CD14-positive monocyte (primary cell): Measurements from ENCODE around the gene ITGA5. TPM values are rescaled to one million over a fixed set of nuclear protein-coding genes. Genes with fewer than 3 reads are reported as not detected.
A peak's percentile ranks its signal among the peaks of the same experiment; 100 is the strongest.

Experiments used
- DNase-seq, 3 donors: peaks; one replicate each; pipeline ENCODE4 v3.0.0-alpha.2; 2011 to 2022
- H2AFZ ChIP-seq: 2 replicates; pipeline ENCODE4 v1.6.0; 2012; ENCODE audit warnings: mild to moderate bottlenecking, low read depth, low read length, inconsistent platforms; ENCODE audit not compliant: insufficient read depth, poor library complexity, severe bottlenecking
- H3K27ac ChIP-seq, 2 donors: 1 replicate in 1 of 2; 2 replicates in 1 of 2; pipeline ENCODE4 v1.5.1; 2012 to 2013; ENCODE audit warnings: low read length in 2 of 2, control low read depth in 1 of 2, inconsistent platforms in 1 of 2, low read depth in 1 of 2, mild to moderate bottlenecking in 1 of 2
- H3K27me3 ChIP-seq, 2 donors: one replicate each; pipeline versions ENCODE4 v1.6.0 to v1.6.1; 2011 to 2013; ENCODE audit warnings: low read length in 2 of 2; ENCODE audit not compliant: control insufficient read depth in 2 of 2, insufficient read depth in 2 of 2
- H3K36me3 ChIP-seq, 2 donors: replicated peaks in 1 of 2; 1 replicate in 1 of 2; 2 replicates in 1 of 2; pipeline versions ENCODE4 v1.5.1 to v1.6.1; 2012 to 2013; ENCODE audit warnings: low read length in 2 of 2, control low read depth in 1 of 2, inconsistent platforms in 1 of 2, mild to moderate bottlenecking in 1 of 2; ENCODE audit not compliant: insufficient read depth in 2 of 2, control insufficient read depth in 1 of 2
- H3K4me1 ChIP-seq, 2 donors: 1 replicate in 1 of 2; 2 replicates in 1 of 2; pipeline versions ENCODE4 v1.5.1 to v1.6.1; 2012 to 2013; ENCODE audit warnings: low read length in 2 of 2, control low read depth in 1 of 2, inconsistent platforms in 1 of 2, mild to moderate bottlenecking in 1 of 2, moderate library complexity in 1 of 2; ENCODE audit not compliant: insufficient read depth in 2 of 2, control insufficient read depth in 1 of 2
- H3K4me2 ChIP-seq: replicated peaks from 2 replicates; pipeline ENCODE3; 2012; ENCODE audit warnings: low read length, moderate library complexity, mild to moderate bottlenecking; ENCODE audit not compliant: poor library complexity, severe bottlenecking; ENCODE audit errors: extremely low read depth
- H3K4me3 ChIP-seq, 3 experiments: fragments of 200-600 bp in 1 of 3; sonication (generic) in 1 of 3; replicated peaks in 1 of 3; 1 replicate in 2 of 3; 2 replicates in 1 of 3; pipeline ENCODE4 v1.5.1; 2011 to 2013; ENCODE audit warnings: low read length in 3 of 3, mild to moderate bottlenecking in 3 of 3, control low read depth in 2 of 3, low read depth in 2 of 3, inconsistent platforms in 1 of 3, moderate library complexity in 1 of 3
- H3K79me2 ChIP-seq: 2 replicates; pipeline ENCODE4 v1.6.0; 2012; ENCODE audit warnings: mild to moderate bottlenecking, control low read depth, inconsistent platforms, low read length, moderate library complexity; ENCODE audit not compliant: insufficient read depth
- H3K9ac ChIP-seq: 2 replicates; pipeline ENCODE4 v1.6.0; 2017; ENCODE audit warnings: low read length, mild to moderate bottlenecking; ENCODE audit not compliant: insufficient read depth, poor library complexity, severe bottlenecking
- H3K9me3 ChIP-seq, 2 donors: replicated peaks in 1 of 2; 1 replicate in 1 of 2; 2 replicates in 1 of 2; pipeline versions ENCODE4 v1.5.1 to v1.6.1; 2012 to 2013; ENCODE audit warnings: low read length in 2 of 2, control low read depth in 1 of 2; ENCODE audit not compliant: control insufficient read depth in 1 of 2, insufficient read depth in 1 of 2
- H4K20me1 ChIP-seq: 2 replicates; pipeline ENCODE4 v1.6.0; 2012; ENCODE audit warnings: mild to moderate bottlenecking, low read length, control low read depth, moderate library complexity; ENCODE audit not compliant: insufficient read depth
- H3K27ac Mint-ChIP-seq, 7 donors: one replicate each; pipeline ENCODE4 v1.8.0; 2020; ENCODE audit warnings: mild to moderate bottlenecking in 7 of 7, mixed read lengths in 7 of 7, moderate library complexity in 6 of 7, inconsistent platforms in 2 of 7
- H3K27me3 Mint-ChIP-seq, 3 donors: one replicate each; pipeline ENCODE4 v1.8.0; 2021 to 2022; ENCODE audit warnings: low read depth in 3 of 3, mild to moderate bottlenecking in 3 of 3, mixed read lengths in 3 of 3, moderate library complexity in 3 of 3, inconsistent platforms in 1 of 3
- H3K36me3 Mint-ChIP-seq, 2 donors: one replicate each; pipeline ENCODE4 v1.8.0; 2020; ENCODE audit warnings: mixed read lengths in 2 of 2, inconsistent platforms in 1 of 2, mild to moderate bottlenecking in 1 of 2
- H3K4me1 Mint-ChIP-seq: one replicate; pipeline ENCODE4 v1.8.0; 2020; ENCODE audit warnings: mild to moderate bottlenecking, mixed read lengths
- H3K4me3 Mint-ChIP-seq, 2 donors: one replicate each; pipeline ENCODE4 v1.8.0; 2020; ENCODE audit warnings: mild to moderate bottlenecking in 2 of 2, mixed read lengths in 2 of 2, moderate library complexity in 1 of 2
- H3K9me3 Mint-ChIP-seq, 7 donors: one replicate each; pipeline ENCODE4 v1.8.0; 2020 to 2022; ENCODE audit warnings: mixed read lengths in 7 of 7, mild to moderate bottlenecking in 6 of 7, moderate library complexity in 6 of 7, inconsistent platforms in 2 of 7
- WGBS: methylation state at CpG from one replicate; pipeline ENCODE4 v1.1.5; 2013; ENCODE audit warnings: missing lambda C conversion rate; ENCODE audit not compliant: insufficient coverage; 5-methylcytosine and 5-hydroxymethylcytosine counted together
- intact Hi-C, 2 donors: fragments of 100-400 bp; cut with micrococcal nuclease; formaldehyde crosslinking; loops; one replicate each; pipeline versions ENCODE4 v1.15.0 to v1.15.1; 2023
- polyA plus RNA-seq, 3 donors: library from polyadenylated mRNA; depleted of rRNA in 1 of 3; unstranded in 2 of 3; stranded (reverse) in 1 of 3; fragments of 300-500 nt in 2 of 3; fragments of >200 nt in 1 of 3; fragmentation: Illumina TruSeq in 2 of 3; gene quantifications; 1 replicate in 2 of 3; 2 replicates in 1 of 3; pipeline ENCODE4 v1.2.3, GENCODE V29; 2012 to 2021
- TF ChIP-seq, protein P1 (sequence below): fragments of 200-600 bp; IDR thresholded peaks from one replicate; pipeline ENCODE4 v1.8.0; 2022; ENCODE audit warnings: antibody characterized with exemption, mild to moderate bottlenecking

ITGA5 gene
- polyA plus RNA-seq, 3 donors: 85.5 to 142 (median 99.4) TPM

DNA sequence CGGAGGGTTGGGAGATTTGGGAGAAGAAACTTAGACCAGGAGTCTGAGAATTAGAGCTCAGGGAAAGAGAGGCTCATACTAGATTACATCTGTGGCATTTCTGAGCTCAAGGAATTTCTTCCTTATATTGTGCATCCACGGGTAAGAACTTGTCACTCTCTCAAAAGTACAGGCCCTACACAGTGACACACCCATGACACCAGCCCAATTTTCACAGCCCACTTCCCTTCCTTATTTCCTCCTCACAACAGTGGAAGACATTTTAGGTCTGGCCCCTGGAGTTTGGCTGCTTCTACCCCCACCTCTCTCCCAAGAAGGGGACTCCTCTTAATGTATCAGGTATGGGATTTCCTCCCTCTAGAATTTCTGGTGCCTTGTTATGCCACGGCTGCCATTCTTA lies 25.3 kb downstream of the ITGA5 start:
- Histone ChIP-seq H3K9me3 (no peaks in the 10 kb centered on the region), H4K20me1 (peaks cover 40% of the 10 kb centered on the region), H2AFZ (peak overlapping the region; percentile 64), H3K79me2 (peaks cover 22% of the 10 kb centered on the region), H3K4me2 (peak overlapping the region; percentile 61), H3K36me3 (peaks cover 39 to 44% of the 10 kb centered on the region in 2 donors), H3K4me3 (peak overlapping the region in 1 of 3 experiments; percentile 56), H3K4me1 (peaks cover 62 to 70% of the 10 kb centered on the region in 2 donors), H3K27ac (peak overlapping the region; percentile 92 to 93), H3K9ac (peak overlapping the region; percentile 54), H3K27me3 (no peaks in the 10 kb centered on the region)
- H3K4me3 Mint-ChIP-seq: peak overlapping the region; percentile 41 to 72
- TF ChIP-seq, protein P1, sequence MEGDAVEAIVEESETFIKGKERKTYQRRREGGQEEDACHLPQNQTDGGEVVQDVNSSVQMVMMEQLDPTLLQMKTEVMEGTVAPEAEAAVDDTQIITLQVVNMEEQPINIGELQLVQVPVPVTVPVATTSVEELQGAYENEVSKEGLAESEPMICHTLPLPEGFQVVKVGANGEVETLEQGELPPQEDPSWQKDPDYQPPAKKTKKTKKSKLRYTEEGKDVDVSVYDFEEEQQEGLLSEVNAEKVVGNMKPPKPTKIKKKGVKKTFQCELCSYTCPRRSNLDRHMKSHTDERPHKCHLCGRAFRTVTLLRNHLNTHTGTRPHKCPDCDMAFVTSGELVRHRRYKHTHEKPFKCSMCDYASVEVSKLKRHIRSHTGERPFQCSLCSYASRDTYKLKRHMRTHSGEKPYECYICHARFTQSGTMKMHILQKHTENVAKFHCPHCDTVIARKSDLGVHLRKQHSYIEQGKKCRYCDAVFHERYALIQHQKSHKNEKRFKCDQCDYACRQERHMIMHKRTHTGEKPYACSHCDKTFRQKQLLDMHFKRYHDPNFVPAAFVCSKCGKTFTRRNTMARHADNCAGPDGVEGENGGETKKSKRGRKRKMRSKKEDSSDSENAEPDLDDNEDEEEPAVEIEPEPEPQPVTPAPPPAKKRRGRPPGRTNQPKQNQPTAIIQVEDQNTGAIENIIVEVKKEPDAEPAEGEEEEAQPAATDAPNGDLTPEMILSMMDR: no peak
- H3K36me3 Mint-ChIP-seq: peaks cover 55 to 75% of the 10 kb centered on the region in 2 donors
- peaks cover 58% of the 10 kb centered on the region for H3K4me1 Mint-ChIP-seq
- peak; percentile 78 to 88 (median 82) for DNase-seq
- peak overlapping the region; percentile 95 to 98 (median 97) for H3K27ac Mint-ChIP-seq
- H3K9me3 Mint-ChIP-seq: peaks cover 0 to 1% (median 0%) of the 10 kb centered on the region in 7 donors
- peaks cover 0 to 2% (median 0%) of the 10 kb centered on the region in 3 donors for H3K27me3 Mint-ChIP-seq
- intact Hi-C loops: loop anchor here in 1 of 2 donors (1.0 to 5.0 kb wide), 2 partner anchors 10 to 104 kb away; partner anchors contain the start of gene NCKAP1L
- WGBS: 0% methylated on average over 1 of the region's 3 CpGs

DNA sequence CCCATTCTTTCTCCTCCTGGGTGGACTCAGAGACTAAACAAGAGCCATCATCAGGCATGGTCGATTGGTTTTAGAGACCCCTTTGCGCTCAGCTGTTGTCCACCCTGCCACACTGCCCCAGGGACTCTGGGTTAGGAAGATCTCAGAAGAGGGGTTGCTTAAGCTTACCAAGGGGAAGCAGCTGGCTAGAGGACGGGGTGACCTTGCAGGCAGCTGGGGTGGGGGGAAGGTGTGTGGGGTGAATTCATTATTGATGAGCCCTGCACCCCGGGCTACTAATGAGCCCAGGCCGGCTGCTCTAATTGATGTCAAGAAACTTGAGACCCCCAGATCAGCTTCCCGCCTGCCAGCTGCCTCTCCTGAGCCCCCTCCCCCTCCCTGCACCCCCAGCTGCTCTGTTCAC lies 25.9 kb downstream of the ITGA5 start:
- WGBS: 23% methylated on average over 1 of the region's 6 CpGs
- peak overlapping the region; percentile 54 for H3K9ac ChIP-seq
- peak overlapping the region; percentile 92 to 93 for H3K27ac ChIP-seq
- H3K4me2 ChIP-seq: peak overlapping the region; percentile 61
- H3K36me3 ChIP-seq: peaks cover 34 to 39% of the 10 kb centered on the region in 2 donors
- H3K4me3 ChIP-seq: peak overlapping the region in 1 of 3 experiments; percentile 56
- H2AFZ ChIP-seq: no peak overlapping the region
- Mint-ChIP-seq H3K9me3 (peaks cover 0 to 1% (median 0%) of the 10 kb centered on the region in 7 donors), H3K27ac (peak overlapping the region; percentile 95 to 98 (median 97)), H3K27me3 (peaks cover 0 to 2% (median 0%) of the 10 kb centered on the region in 3 donors), H3K4me1 (peaks cover 63% of the 10 kb centered on the region), H3K4me3 (peak overlapping the region; percentile 12 to 72), H3K36me3 (peaks cover 50 to 70% of the 10 kb centered on the region in 2 donors)
- TF ChIP-seq, protein P1: no peak
- H3K27me3 ChIP-seq: no peaks in the 10 kb centered on the region
- H3K4me1 ChIP-seq: peaks cover 68 to 76% of the 10 kb centered on the region in 2 donors
- H4K20me1 ChIP-seq: peaks cover 35% of the 10 kb centered on the region
- DNase-seq: peak in 1 of 3 donors; percentile 46
- peaks cover 17% of the 10 kb centered on the region for H3K79me2 ChIP-seq
- H3K9me3 ChIP-seq: no peaks in the 10 kb centered on the region
- intact Hi-C loops: loop anchor here in 1 of 2 donors (1.0 to 5.0 kb wide), 2 partner anchors 10 to 104 kb away; partner anchors contain the start of gene NCKAP1L
